ENCODE measurements around the gene PCCA.

DNA sequence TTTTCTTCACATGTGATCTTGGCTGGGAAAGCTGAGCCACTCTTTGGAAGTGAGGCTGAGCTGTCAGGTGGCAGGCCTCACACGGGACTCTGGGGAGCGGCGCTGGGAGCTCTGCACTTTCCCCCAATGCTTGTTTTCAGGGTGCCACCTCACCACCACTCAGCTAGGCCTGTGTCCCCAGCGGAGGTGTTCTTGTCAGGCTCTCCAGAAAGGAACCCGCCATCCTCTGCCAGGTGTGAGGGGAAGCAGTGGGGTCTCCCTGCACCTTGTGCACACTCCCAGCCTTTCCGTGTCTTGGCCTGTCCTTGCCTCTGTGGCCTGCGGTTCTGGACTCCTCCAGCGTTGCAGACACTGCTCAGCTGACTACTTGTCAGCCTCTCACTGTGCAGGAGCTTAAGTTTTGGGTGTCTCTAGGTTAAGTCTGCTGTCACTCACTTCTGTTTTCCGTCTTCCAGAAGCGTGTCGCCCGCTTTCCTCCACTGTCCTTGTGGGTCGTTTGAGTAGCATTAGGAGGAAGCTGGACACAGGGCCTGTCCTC lies 447.8 kb downstream of the PCCA start:
- no peak for TF ChIP-seq CTCF (IDR thresholded peaks at IDR 0.05)
- TF ChIP-seq POLR2A (IDR thresholded peaks at IDR 0.05) = no peak
